Peyer's patch (tissue), 4 donors: ENCODE data around the gene STX18.

ENCODE experiments used
- POLR2A ChIP-seq, 2 donors: fragments of 450-650 bp; IDR thresholded peaks; one replicate each; pipeline ENCODE4 v1.5.1; 2017; ENCODE audit warnings: antibody characterized with exemption in 2 of 2, mild to moderate bottlenecking in 2 of 2, moderate library complexity in 2 of 2
- TF ChIP-seq, protein P1 (sequence below), 6 experiments: fragments of 450-650 bp in 4 of 6; fragments of 200-600 bp in 2 of 6; sonication (generic) in 1 of 6; IDR thresholded peaks; one replicate each; pipeline ENCODE4 v1.5.1; 2017 to 2019; ENCODE audit warnings: antibody characterized with exemption in 6 of 6, mild to moderate bottlenecking in 3 of 6, moderate library complexity in 1 of 6

DNA sequence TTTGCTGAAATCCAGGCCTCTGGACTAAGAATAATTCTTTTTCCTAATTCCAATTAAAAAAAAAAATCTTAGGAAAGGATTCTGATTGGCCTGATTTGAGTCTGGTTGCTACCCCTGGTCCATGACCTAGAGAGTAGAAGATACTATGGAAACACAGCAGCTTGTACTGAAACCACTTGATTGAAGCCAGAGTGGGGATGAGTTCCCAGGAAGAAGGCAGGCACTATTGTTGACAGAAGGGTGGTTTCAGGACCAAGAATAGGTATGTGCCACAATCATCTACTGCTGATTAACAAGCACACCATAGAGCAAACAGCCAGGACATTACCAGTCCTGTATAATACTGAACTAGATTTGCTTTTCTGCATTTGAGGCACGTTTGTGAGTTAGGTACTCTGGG, 29.6 kb downstream of the STX18 start:
- TF ChIP-seq, protein P1, sequence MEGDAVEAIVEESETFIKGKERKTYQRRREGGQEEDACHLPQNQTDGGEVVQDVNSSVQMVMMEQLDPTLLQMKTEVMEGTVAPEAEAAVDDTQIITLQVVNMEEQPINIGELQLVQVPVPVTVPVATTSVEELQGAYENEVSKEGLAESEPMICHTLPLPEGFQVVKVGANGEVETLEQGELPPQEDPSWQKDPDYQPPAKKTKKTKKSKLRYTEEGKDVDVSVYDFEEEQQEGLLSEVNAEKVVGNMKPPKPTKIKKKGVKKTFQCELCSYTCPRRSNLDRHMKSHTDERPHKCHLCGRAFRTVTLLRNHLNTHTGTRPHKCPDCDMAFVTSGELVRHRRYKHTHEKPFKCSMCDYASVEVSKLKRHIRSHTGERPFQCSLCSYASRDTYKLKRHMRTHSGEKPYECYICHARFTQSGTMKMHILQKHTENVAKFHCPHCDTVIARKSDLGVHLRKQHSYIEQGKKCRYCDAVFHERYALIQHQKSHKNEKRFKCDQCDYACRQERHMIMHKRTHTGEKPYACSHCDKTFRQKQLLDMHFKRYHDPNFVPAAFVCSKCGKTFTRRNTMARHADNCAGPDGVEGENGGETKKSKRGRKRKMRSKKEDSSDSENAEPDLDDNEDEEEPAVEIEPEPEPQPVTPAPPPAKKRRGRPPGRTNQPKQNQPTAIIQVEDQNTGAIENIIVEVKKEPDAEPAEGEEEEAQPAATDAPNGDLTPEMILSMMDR (IDR thresholded peaks at IDR 0.05) = no peak
- no peak for TF ChIP-seq POLR2A (IDR thresholded peaks at IDR 0.05)
